Left ventricle myocardium inferior (tissue), 1 donor: ENCODE measurements around the gene RNASEH2B. TPM values are rescaled to one million over a fixed set of nuclear protein-coding genes. Genes with fewer than 3 reads are reported as not detected.
A peak's percentile ranks its signal among the peaks of the same experiment; 100 is the strongest.

Experiments used
- DNase-seq: peaks from one replicate; pipeline ENCODE4 v3.0.0-alpha.2; 2020
- H3K27ac ChIP-seq: fragments of 200-600 bp; replicated peaks from 2 replicates; pipeline ENCODE4 v1.8.0; 2021
- H3K27me3 ChIP-seq: fragments of 200-600 bp; 2 replicates; pipeline ENCODE4 v1.8.0; 2021; ENCODE audit warnings: low read depth
- H3K36me3 ChIP-seq: fragments of 200-600 bp; 2 replicates; pipeline ENCODE4 v1.8.0; 2021
- H3K4me1 ChIP-seq: fragments of 200-600 bp; 2 replicates; pipeline ENCODE4 v1.8.0; 2021
- H3K4me3 ChIP-seq: fragments of 200-600 bp; 2 replicates; pipeline ENCODE4 v1.8.0; 2021; ENCODE audit warnings: mild to moderate bottlenecking, moderate library complexity
- H3K9me3 ChIP-seq: fragments of 200-600 bp; replicated peaks from 2 replicates; pipeline ENCODE4 v1.8.0; 2021
- intact Hi-C: fragments of 100-400 bp; cut with micrococcal nuclease; formaldehyde crosslinking; loops from one replicate; pipeline ENCODE4 v1.11.0; 2022
- total RNA-seq: library from RNA; stranded (reverse); fragmentation: NEBNext Ultra II Directional; extraction: Animal tissue kit (Norgen Biotek cat#: 25700); gene quantifications from one replicate; pipeline ENCODE4 v1.2.1, GENCODE V29; 2021
- TF ChIP-seq, protein P1 (sequence below): fragments of 200-600 bp; IDR thresholded peaks from 2 replicates; pipeline ENCODE4 v1.8.0; 2021; ENCODE audit warnings: antibody characterized with exemption, mild to moderate bottlenecking, borderline replicate concordance
- donor health status: DM: no; HTN: yes; CAD: no; lungs with severe emphysema.

RNASEH2B gene
- total RNA-seq, 1 donor from 2014 or later = 42.7 TPM

DNA sequence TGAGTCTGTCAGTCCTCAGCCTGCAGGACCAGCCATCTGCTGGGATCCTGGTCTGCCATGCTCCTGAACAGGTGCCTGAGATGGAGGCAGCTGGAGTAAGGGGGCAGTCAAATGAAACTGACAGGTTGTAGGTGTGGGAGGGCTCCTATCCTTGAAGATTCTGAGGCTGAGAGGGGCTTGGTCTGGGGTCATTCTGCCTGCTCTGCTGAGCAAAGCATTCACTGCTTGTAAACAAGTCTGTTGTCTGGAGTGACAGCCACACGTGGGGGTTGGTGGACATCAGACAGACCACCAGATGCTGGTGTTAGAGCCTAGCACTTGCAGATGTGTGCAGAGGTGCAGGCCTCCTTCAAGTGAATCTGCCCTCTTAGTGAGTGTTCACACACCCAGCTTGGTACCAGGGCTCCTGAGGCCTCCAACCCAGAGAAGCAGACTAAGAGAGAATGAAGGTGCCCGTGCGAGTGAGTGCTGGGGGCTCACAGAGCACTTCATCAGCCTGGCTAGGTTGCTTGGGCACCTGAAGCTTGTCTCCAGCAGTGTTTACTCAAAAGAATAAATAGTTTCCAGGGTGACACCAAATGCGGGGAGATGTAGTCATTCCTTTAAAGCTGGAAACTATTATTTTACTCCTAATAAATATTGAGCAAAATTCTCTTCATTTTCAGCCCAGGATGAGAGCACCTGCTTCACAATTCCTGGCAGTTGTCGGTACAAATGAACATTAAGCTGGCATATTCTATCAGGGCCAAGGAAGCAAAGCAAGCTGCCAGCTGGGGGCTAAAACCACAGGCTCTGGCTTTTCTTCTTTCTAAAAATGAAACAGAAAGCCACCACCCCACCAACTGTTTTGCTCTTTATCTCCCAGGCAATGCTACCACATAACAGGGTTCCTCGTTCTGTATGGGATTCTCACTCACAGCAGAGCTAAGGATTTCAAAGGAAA lies 82.3 kb downstream of the RNASEH2B start:
- no peaks in the 10 kb centered on the region for H3K9me3 ChIP-seq
- H3K4me3 ChIP-seq = no peak overlapping the region
- TF ChIP-seq, protein P1, sequence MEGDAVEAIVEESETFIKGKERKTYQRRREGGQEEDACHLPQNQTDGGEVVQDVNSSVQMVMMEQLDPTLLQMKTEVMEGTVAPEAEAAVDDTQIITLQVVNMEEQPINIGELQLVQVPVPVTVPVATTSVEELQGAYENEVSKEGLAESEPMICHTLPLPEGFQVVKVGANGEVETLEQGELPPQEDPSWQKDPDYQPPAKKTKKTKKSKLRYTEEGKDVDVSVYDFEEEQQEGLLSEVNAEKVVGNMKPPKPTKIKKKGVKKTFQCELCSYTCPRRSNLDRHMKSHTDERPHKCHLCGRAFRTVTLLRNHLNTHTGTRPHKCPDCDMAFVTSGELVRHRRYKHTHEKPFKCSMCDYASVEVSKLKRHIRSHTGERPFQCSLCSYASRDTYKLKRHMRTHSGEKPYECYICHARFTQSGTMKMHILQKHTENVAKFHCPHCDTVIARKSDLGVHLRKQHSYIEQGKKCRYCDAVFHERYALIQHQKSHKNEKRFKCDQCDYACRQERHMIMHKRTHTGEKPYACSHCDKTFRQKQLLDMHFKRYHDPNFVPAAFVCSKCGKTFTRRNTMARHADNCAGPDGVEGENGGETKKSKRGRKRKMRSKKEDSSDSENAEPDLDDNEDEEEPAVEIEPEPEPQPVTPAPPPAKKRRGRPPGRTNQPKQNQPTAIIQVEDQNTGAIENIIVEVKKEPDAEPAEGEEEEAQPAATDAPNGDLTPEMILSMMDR = no peak
- no peaks in the 10 kb centered on the region for H3K27me3 ChIP-seq
- no peak for DNase-seq
- H3K36me3 ChIP-seq = no peaks in the 10 kb centered on the region
- intact Hi-C loops = no loop called here
- peaks cover 27% of the 10 kb centered on the region for H3K4me1 ChIP-seq
- peak overlapping the region; percentile 23 for H3K27ac ChIP-seq

DNA sequence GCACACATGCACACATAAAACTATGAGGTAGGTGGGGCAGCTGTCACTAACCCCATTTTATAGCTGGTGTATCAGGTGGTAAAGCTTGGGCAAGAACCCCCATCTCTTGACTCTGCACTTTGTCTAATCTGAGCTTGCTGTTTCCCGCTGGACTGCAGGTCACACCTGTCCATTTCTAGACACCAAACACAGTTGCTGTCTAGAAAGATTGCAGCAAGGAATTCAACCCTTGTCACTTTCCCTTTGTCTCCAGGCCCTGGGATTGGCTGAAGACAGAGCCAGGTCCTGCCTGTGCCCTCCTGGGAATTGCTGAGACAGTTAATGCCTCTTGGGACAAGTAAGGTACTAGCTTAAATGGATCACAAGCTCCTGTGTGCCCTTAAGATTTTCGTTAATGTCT lies 83.8 kb downstream of the RNASEH2B start:
- peaks cover 27% of the 10 kb centered on the region for H3K4me1 ChIP-seq
- H3K36me3 ChIP-seq = no peaks in the 10 kb centered on the region
- intact Hi-C loops = no loop called here
- no peaks in the 10 kb centered on the region for H3K27me3 ChIP-seq
- no peaks in the 10 kb centered on the region for H3K9me3 ChIP-seq
- peak overlapping the region; percentile 16 for H3K27ac ChIP-seq
- TF ChIP-seq, protein P1 = no peak
- no peak overlapping the region for H3K4me3 ChIP-seq
- DNase-seq = no peak

DNA sequence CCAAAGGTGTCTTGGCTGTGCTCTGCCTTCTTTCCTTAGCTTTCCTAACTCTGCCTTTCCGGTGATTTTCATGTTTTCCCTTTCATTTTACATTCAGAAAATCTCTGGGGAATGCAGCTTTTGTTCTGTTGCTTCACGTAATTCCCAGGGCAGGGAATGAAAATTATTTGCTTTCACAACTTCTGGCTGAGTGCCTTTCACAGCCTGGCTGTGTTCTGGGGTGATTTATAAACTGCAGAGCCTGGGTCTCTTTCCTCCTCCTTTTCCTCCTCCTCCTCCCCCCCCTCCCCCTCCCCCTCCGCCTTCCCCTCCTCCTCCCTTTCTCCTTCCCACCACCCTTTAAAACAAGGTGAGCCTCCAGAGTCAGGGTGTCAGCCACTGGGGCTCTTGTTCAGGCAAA lies 84.3 kb downstream of the RNASEH2B start:
- Histone ChIP-seq H3K4me1 (peaks cover 27% of the 10 kb centered on the region), H3K27ac (peak overlapping the region; percentile 52), H3K9me3 (no peaks in the 10 kb centered on the region), H3K27me3 (no peaks in the 10 kb centered on the region), H3K4me3 (no peak overlapping the region), H3K36me3 (no peaks in the 10 kb centered on the region)
- no peak for DNase-seq
- intact Hi-C loops = no loop called here
- TF ChIP-seq, protein P1 = no peak

DNA sequence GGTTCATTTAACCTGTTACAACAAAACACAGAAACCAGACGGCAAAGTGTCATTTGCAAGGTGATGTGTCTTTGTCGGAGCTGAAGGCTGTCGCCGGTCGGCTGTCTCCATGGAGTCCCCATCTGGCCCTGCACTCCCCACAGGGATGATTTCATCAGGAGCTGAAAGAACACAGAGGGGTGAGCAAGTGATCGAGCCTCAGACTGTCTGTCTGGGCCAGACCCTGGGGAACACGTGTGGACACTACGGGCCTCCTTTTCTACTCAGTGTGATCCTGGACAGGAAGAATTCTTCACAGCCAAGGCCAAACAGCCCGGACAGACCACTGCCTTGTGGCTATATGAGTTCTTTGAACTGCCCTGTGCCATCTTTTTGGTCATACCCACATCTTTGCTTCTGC lies 85.1 kb downstream of the RNASEH2B start:
- H3K9me3 ChIP-seq = no peaks in the 10 kb centered on the region
- DNase-seq = no peak
- intact Hi-C loops = no loop called here
- H3K27ac ChIP-seq = peak overlapping the region; percentile 52
- H3K4me1 ChIP-seq = peaks cover 24% of the 10 kb centered on the region
- H3K36me3 ChIP-seq = no peaks in the 10 kb centered on the region
- TF ChIP-seq, protein P1 = no peak
- no peaks in the 10 kb centered on the region for H3K27me3 ChIP-seq
- H3K4me3 ChIP-seq = no peak overlapping the region

DNA sequence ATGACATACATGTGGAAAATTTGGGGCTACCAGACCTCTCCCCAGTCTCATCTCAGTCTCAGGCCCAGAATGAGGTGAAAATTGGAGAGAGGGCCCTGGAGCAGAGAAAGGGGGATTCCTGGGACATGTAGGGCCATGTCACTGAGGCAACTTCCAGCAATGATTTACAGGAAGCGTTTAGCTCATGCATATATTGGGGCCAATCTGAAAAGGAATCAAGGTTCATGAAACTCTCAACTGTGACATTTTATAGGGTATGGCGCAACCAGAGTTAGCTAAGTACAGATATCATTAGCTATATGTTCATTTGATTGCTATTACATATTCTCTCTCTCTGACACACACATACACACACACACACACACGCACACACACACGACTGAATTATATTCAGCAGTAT lies 86.3 kb downstream of the RNASEH2B start:
- intact Hi-C loops = no loop called here
- no peak for DNase-seq
- Histone ChIP-seq H3K4me3 (no peak overlapping the region), H3K36me3 (no peaks in the 10 kb centered on the region), H3K4me1 (peaks cover 14% of the 10 kb centered on the region), H3K27me3 (no peaks in the 10 kb centered on the region), H3K27ac (no peak overlapping the region), H3K9me3 (no peaks in the 10 kb centered on the region)
- TF ChIP-seq, protein P1 = no peak
